ENCODE data around the gene GPR39. TPM values are rescaled to one million over a fixed set of nuclear protein-coding genes. Genes with fewer than 3 reads are reported as not detected.

The GPR39 gene
- total and polyA plus RNA-seq, 8 donors = 3.9 to 24.4 (median 4.6) TPM

- intact Hi-C loops (cut with DNase I) = no loop called here
- TF ChIP-seq, protein P1, sequence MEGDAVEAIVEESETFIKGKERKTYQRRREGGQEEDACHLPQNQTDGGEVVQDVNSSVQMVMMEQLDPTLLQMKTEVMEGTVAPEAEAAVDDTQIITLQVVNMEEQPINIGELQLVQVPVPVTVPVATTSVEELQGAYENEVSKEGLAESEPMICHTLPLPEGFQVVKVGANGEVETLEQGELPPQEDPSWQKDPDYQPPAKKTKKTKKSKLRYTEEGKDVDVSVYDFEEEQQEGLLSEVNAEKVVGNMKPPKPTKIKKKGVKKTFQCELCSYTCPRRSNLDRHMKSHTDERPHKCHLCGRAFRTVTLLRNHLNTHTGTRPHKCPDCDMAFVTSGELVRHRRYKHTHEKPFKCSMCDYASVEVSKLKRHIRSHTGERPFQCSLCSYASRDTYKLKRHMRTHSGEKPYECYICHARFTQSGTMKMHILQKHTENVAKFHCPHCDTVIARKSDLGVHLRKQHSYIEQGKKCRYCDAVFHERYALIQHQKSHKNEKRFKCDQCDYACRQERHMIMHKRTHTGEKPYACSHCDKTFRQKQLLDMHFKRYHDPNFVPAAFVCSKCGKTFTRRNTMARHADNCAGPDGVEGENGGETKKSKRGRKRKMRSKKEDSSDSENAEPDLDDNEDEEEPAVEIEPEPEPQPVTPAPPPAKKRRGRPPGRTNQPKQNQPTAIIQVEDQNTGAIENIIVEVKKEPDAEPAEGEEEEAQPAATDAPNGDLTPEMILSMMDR (IDR thresholded peaks at IDR 0.05) = no peak
- Histone ChIP-seq H3K36me3 (no peaks in the 10 kb centered on the region), H3K27me3 (no peaks in the 10 kb centered on the region), H3K9me3 (no peaks in the 10 kb centered on the region), H3K4me3 (no peak overlapping the region), H3K4me1 (no peaks in the 10 kb centered on the region), H3K27ac (no peak overlapping the region)
- ATAC-seq (no peak), DNase-seq (no peak)
These were observed 265.2 kb downstream of the GPR39 start for GRCh38 chr2:132681766-132682165.

DNA sequence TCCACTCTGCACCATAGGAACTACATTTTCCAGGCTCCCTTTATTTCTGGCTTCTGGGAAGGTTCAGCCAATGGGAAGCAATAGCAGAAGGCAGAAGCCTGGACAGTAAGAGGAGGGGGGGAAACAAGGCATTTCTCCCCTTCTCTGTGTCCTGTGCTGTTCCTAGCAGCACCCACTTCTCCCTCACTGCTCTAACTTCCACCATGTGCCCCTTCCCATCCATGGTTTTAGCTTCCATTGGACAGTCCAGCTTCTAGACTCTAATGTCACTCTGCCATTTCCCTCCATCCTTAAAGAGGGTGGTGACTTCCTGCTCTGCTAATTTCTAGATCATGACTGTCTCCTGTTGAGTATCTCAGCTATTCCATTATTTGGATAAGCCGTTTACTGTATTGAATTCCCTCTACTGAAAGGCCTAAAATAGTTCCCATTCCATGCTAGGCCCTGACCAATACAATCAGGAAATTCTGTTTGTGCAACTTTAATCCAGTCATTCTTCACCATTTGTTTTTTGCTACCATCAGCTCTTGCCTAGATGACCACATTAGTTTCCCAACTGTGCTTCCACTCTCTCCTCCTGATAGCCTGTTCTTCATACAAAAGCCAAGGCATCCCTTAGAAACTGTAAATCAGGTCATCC lies 274.2 kb downstream of the GPR39 start:
- no peak overlapping the region for H3K4me3 ChIP-seq

DNA sequence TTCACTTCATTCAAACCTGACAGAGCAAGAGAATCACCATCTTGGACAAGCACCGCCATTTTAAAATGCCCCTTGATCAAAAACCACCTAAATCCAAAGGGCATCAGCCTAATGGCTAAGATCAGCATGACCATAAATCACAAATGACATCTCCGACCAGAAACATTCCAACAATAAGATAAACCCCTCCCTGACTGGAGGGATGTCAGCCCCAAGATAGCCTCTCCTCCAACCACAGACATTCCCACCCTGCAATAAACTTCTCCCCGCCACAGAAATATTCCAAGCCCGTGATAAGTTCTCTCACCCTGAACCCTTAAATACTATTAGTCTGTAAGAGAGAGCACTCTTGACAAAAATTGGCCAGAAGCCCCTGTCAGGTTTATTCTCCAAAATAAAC lies 275.0 kb downstream of the GPR39 start:
- H3K36me3 ChIP-seq = no peaks in the 10 kb centered on the region
- H3K4me3 ChIP-seq = no peak overlapping the region
- DNase-seq = no peak
- no peak overlapping the region for H3K27ac ChIP-seq
- intact Hi-C loops (cut with DNase I) = no loop called here
- H3K27me3 ChIP-seq = no peaks in the 10 kb centered on the region
- no peaks in the 10 kb centered on the region for H3K9me3 ChIP-seq
- TF ChIP-seq, protein P1 (IDR thresholded peaks at IDR 0.05) = no peak
- no peak for ATAC-seq
- H3K4me1 ChIP-seq = no peaks in the 10 kb centered on the region

More for the DNA sequence above, 274.2 kb downstream of the GPR39 start:
- DNase-seq = no peak
- Histone ChIP-seq H3K4me1 (no peaks in the 10 kb centered on the region), H3K9me3 (no peaks in the 10 kb centered on the region), H3K36me3 (no peaks in the 10 kb centered on the region), H3K27ac (no peak overlapping the region), H3K27me3 (no peaks in the 10 kb centered on the region)
- ATAC-seq = no peak
- intact Hi-C loops (cut with DNase I) = no loop called here
- TF ChIP-seq, protein P1 (IDR thresholded peaks at IDR 0.05) = no peak

GRCh38 chr2:132692816-132693215 lies 276.2 kb downstream of the GPR39 start:
- Histone ChIP-seq H3K4me3 (no peak overlapping the region), H3K27ac (no peak overlapping the region), H3K4me1 (no peaks in the 10 kb centered on the region), H3K27me3 (no peaks in the 10 kb centered on the region), H3K9me3 (no peaks in the 10 kb centered on the region), H3K36me3 (no peaks in the 10 kb centered on the region)
- DNase-seq = no peak
- TF ChIP-seq, protein P1 (IDR thresholded peaks at IDR 0.05) = no peak
- intact Hi-C loops (cut with DNase I) = no loop called here
- no peak for ATAC-seq

All from left lung (tissue), 10 donors.